Measurements from ENCODE around the gene RNFT1.
"Not testable (repeated sequence)": the region's sequence is repeated elsewhere in the genome, so short reads cannot be mapped to it uniquely, and the experiment has no call there.

The RNFT1 gene, protein sequence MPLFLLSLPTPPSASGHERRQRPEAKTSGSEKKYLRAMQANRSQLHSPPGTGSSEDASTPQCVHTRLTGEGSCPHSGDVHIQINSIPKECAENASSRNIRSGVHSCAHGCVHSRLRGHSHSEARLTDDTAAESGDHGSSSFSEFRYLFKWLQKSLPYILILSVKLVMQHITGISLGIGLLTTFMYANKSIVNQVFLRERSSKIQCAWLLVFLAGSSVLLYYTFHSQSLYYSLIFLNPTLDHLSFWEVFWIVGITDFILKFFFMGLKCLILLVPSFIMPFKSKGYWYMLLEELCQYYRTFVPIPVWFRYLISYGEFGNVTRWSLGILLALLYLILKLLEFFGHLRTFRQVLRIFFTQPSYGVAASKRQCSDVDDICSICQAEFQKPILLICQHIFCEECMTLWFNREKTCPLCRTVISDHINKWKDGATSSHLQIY

DNA sequence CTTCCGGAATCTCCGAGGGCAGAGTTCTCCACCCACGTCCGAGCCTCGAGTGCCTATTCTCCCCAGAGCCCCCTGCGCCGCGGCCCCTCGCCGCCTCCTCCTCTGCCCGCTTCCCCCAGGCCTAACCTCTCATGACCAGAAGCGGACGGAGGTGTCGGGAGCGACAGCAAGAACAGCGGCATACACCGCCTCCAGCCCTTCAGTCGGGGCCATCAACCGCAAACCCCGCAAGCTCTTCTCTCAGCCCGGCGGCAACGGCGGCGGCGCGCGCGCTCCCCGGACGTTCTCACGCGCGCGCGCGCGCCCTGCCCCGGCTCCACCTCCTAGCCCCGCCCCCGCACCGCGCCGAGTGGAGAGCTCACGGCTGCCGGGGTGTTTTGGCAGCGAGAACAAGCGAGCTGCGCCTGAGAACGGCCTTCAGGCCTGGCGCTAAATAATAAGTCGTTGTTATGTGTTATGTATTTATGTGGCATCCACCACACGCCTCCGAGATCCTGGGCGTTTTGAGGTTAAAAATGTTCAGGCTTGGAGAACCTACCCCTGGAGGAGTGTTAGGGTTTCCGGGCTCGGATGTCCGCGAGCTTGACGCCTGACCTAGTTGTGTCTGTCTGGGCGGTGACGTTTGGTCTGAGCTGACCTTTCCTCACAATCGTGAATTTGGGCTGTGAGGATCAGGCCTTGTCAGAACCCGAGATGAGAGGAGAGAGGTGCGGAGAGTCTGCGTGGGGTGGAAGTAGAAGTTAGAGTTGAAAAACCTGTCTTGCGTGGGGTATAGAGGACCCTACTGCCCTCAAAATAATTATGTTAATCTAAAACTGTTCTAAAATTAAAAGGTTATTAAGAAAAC, at the start of gene RNFT1:
TSS of gene RNFT1 (minus strand) at position 259 of the 847 bp plus-strand sequence. CDS start at position 182, 77 bp downstream.
- DNase-seq (ENCODE audit: low spot score) = peak; percentile 84

DNA sequence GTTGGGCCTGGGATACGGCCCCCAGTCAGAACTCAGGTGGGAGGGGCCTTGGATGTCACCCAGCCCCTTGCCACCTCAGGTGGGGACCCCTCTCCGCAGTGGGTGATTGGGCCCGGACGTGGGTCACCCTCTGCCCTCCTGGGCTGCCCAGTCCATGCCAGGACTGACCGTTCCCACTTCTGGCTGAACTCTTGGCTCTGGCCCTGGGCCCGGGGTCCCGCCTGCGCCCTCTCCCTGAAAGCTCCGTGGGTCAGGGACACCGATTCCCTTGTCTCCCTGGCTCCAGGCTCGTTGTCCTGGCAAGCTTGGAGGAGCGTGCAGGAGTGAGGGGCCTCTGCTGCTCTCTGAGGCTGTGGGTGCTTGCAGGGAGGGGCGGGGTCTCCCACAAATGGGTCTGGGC, 44.8 kb upstream of the RNFT1 start:
- not testable (repeated sequence) for DNase-seq (ENCODE audit: low spot score)

DNA sequence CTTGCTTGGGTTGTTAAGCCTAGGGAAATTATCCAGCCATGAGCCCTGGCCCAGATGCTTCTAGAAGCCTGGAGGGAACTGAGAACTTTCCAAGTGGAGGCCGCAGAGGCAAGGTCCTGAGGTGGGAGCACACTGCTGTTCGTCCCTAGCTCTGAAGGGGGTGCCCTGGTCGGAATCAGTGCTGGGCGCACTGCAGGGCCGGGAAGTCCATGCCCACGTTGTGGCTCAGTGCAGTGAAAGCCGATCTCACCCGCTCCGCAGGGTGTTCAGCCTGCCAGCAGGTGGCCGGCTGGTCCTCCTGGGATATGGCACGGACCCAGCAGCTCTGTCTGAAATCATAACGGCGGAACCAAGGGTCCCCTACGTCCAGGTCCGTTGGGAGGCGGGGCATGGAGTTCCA, 43.8 kb upstream of the RNFT1 start:
- not testable (repeated sequence) for DNase-seq (ENCODE audit: low spot score)

DNA sequence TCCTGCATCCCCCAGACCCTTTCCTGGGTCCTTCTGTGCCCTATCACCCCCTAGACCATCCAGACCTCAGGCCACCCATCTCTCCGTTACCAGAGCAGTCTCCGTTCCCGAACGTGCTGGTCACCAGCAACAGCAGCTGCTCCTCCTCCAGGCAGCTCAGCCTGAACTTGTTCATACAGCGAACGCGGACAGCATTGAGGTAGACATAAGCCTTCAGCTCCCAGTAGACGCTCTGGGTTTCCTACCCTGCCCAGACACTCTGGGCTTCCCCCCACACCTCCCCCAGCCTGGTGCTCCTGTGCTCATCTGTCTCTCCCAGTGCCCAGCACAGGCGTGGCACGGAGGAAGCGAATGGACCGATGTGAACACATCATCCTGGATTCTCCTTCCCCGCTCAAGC, 41.6 kb upstream of the RNFT1 start:
- no peak for DNase-seq (ENCODE audit: low spot score)

DNA sequence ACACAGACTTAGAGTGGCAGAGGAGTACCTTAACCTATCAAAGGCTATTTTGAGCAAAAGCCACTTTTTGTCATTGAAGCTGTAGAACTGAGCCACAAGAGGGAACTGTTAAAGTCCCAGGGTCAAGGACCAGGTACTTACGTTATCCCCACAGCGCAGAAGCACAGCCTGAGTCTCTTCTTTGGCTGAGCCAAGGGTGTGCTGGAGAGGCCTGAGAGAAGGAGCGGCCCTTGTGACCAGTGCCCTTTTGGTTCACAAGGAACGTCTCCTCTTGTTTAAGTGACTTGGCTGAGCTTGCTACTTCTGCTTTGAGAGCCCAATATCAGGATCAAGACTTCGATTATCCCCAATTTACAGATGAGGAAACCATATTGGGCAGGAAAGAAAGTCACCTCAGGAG, 40.0 kb upstream of the RNFT1 start:
- not testable (repeated sequence) for DNase-seq (ENCODE audit: low spot score)

DNA sequence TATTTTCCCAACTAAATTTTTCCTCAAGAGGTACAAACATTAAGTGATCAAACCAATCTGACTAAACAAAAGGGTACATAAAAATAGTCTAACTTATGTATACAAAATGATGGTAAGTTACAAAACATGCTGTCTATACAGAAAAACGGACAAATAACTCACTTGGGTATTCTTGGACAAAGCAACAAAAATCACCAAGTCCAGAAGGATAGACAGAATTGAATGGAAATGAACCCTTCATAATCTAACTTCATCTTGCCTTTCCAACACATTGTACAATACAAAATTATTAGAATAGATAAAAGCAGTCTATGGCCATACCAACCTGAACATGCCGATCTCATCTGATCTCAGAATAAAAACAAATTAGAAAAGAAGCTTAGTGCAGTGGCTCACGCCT, 37.9 kb upstream of the RNFT1 start:
- DNase-seq (ENCODE audit: low spot score) = not testable (repeated sequence)

DNA sequence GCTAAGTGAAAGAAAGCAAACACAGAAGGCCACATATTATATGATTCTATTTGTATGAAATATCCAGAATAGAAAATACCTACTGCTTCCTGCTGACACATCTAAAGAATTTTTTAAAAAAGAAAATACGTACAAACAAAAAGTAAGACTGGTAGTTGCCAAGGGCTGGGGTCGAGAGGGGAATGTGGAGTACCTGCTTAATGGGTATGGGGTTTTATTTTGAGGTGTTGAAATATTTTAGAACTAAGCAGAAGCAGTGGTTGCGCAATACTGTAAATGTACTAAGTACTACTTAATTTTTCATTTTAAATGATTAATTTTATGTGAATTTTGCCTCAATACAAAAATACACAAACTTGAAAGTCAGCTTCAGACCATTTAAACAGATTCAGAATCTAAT, 32.1 kb upstream of the RNFT1 start:
- not testable (repeated sequence) for DNase-seq (ENCODE audit: low spot score)

DNA sequence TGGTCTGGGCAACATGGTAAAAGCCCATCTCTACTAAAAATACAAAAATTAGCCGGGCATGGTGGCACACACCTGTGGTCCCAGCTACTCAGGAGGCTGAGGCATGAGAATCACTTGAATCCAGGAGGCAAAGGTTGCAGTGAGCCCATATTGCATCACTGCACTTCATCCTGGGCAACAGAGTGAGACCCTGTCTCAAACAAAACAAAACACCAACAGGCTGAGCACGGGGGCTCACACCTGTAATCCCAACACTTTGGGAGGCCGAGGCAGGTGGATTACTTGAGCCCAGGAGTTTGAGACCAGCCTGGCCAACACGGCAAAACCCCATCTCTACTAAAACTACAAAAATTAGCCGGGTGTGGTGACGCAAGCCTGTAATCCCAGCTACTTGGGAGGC, 10.6 kb upstream of the RNFT1 start:
- not testable (repeated sequence) for DNase-seq (ENCODE audit: low spot score)

DNA sequence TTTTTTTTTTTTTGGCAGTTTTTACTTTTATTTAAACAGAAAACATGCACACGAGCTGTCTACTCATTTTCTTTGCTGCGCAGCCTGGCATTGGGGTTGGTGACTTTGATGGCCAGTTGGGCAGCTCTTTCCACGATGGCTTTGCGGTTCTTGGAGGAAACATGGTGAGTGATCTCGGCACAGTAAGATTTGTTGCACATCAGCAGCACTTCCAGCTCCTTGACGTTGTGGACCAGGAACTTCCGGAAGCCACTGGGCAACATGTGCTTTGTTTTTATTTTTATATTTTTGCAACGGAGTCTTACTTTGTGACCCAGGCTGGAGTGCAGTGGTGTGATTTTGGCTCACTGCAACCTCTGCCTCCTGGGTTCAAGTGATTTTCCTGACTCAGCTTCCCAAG, 8.9 kb upstream of the RNFT1 start:
- DNase-seq (ENCODE audit: low spot score) = not testable (repeated sequence)

DNA sequence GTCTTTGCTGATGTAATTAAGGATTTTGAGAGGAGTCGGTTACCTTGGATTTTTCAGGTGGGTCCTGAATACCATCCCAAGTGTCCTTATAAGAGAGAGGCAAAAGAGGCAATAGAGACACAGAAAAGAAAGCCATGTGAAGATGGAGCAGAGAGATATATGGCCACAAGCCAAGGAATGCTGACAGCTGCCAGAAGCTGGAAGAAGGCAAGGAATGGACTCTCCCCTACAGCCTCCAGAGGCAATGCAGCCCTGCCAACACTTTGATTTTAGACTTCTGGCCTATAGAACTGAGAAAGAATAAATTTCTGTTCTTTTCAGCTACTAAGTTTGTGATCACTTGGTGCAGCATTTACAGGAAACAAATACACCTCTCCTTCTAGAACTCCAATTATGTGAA, 8.2 kb upstream of the RNFT1 start:
- no peak for DNase-seq (ENCODE audit: low spot score)

DNA sequence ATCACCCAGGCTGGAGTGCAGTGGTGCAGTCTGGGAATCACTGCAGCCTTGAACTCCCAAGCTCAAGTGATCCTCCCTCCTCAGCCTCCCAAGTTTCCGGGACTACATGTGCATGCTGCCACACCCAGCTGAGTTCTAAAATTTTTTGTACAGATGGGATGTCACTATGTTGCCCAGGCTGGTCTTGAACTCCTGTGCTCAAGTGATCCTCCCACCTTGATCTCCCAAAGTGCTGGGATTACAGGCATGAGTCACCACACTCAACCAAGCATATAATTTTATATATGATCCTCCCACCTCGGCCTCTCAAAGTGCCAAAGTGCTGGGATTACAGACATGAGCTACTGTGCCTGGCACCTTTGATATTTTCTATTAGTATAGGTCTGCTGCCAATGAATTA, 7.2 kb upstream of the RNFT1 start:
- not testable (repeated sequence) for DNase-seq (ENCODE audit: low spot score)

DNA sequence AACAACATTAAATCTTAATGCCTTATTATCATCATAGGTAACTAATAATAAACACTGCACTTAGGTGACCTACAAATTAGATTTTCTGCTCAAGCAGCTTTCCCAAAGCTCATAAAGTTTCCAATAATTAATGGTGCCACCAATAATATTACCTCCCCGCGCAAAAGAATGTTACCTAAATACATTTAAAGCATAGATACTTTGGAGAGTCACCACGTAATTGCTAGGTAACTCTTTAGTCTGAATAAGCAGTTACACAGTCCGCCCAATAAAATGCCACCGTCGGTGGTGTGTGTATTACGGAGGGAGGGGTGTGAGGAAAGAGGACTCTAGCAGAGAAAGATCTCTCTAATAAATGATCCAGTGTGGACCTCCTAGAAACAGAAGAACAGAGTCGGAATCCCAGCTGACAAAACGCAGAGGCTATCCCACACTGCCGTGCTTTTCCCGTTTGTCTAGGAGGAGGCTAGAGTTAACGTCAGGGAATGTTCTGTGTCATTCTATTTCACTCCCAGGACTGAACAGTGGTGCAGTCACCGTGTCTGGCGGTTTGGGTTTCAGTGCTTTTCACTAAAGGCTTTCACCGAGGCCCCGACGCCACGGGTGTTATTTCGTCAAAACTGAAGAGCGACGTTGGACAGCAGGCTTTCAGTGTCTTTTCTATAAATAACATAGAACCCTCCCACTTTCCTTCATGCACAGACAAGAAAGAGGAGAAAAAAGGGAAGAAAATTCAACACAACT, 630 bp downstream of the RNFT1 start:
- peak; percentile 33 for DNase-seq (ENCODE audit: low spot score)

DNA sequence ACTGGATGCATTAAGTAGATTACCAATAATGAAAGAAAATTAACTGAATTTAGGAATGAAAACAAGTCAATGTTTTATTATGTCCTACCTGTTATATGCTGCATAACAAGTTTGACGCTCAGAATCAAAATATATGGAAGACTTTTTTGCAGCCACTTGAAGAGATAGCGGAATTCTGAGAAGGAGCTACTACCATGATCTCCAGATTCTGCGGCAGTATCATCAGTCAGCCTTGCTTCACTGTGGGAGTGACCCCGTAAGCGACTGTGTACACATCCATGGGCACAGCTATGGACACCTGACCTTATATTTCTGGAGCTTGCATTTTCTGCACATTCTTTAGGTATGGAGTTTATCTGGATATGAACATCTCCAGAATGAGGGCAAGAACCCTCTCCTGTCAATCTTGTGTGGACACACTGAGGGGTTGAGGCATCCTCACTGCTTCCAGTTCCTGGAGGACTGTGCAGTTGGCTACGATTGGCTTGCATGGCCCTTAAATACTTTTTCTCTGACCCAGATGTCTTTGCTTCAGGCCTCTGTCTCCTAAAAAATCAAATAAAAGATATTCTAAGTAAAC, 1.7 kb downstream of the RNFT1 start:
- no peak for DNase-seq (ENCODE audit: low spot score)

DNA sequence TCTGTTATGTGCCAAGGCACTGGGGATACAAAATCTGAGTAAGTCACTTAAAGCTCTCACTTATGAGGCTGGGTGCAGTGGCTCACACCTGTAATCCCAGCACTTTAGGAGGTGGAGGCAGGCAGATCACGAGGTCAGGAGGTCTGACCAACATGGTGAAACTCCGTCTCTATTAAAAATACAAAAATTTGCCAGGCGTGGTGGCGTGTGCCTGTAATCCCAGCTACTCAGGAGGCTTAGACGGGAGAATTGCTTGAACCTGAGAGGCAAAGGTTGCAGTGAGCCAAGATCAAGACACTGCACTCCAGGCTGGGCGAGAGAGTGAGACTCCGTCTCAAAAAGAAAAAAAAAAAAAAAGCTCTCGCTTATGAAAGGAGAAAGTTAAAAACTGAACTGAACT, 5.0 kb downstream of the RNFT1 start:
- DNase-seq (ENCODE audit: low spot score) = not testable (repeated sequence)

DNA sequence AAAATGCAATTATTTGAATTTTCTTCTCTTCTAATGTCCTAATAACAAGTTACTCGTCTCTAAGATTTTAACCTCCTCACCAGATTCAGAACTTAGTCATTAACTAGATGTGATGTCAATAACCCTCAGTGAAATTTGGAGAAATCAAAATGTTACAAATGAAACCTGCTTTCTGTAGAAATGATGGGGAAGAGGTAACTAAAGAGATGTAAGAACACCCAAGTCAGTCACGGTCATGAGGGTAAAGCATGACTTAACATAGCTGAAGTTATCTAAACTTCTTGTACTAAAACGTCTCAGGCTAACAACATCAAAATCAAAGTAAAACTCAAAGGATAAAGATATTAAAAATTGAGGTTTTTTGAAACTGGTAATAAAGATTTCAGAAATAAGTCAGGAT, 9.7 kb downstream of the RNFT1 start:
- no peak for DNase-seq (ENCODE audit: low spot score)

DNA sequence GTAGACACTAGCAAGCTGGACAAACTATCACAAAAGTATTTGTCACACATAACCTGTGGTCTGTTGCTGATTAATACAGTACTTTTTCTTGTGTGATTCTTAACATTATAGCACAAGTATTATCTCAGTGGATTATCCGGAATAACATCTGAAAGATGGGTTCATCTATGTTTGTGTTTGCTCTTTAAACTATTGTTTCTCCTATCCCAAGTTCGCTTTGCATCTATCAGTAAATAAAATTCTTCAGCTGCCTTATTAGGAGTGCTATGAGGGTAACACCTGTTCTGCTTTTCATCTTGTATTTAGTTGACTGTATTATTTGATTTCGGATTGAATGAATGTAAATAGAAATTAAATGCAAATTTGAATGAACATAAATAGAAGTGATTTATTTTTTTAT, 14.5 kb downstream of the RNFT1 start:
- no peak for DNase-seq (ENCODE audit: low spot score)

DNA sequence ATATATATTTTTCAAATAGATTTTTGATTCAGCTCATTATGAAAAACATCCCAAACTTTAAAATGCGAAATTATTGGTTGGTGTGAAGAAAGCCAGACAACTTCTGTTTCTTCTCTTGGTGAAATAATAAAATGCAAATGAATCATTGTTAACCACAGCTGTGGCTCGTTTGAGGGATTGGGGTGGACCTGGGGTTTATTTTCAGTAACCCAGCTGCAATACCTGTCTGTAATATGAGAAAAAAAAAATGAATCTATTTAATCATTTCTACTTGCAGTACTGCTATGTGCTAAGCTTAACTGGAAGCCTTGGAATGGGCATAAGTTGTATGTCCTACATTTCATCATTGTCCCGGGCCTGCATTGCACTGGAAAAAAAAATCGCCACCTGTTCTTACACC, 17.2 kb downstream of the RNFT1 start:
- DNase-seq (ENCODE audit: low spot score) = not testable (repeated sequence)

DNA sequence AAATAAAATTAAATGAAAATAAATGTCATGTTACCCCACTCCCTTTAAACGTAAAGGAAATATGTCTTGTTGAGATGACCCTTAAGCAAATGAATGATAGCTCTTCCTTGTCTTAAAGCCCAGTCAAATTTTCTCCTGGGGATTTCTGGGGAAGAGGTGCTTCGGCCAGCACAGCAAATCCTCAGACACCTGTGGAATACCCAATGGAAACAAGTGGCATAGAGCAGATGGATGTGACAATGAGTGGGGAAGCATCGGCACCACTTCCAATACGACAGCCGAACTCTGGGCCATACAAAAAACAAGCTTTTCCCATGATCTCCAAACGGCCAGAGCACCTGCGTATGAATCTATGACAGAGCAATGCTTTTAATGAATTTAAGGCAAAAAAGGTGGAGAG, 18.1 kb downstream of the RNFT1 start:
- not testable (repeated sequence) for DNase-seq (ENCODE audit: low spot score)

DNA sequence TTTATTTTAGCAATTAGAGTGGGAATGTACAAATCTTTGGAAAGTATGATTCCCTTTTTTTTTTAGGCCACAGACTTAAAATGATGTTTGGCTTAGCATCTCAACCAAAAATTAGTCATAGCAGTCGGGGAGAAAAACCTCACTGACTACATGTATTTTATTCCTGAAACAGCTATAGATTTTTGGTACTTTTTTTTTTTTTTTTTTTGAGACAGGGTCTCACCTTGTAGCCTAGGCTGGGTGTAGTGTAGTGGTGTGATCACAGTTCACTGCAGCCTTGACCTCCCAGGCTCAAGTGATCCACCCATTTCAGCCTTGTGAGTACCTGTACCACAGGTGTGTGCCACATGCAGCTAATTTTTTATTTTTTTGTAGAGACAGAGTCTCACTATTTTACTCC, 23.4 kb downstream of the RNFT1 start:
- DNase-seq (ENCODE audit: low spot score) = no peak

DNA sequence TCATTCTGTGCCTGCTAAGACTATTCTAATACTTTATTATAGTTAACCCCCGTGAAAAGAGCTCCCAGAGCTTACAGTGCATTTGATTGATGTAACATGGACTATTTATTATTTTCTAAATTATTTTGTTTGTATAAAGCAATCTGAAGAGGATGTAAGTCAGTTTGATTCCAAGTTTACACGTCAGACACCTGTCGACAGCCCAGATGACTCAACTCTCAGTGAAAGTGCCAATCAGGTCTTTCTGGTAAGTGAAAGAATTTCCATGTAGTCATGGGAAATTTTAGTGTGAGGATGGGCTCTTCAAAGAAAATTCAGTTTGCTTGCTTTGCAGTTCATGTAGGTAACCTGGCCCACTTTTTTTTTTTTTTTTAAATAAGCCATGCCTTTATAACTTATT, 23.8 kb downstream of the RNFT1 start:
- DNase-seq (ENCODE audit: low spot score) = not testable (repeated sequence)

DNA sequence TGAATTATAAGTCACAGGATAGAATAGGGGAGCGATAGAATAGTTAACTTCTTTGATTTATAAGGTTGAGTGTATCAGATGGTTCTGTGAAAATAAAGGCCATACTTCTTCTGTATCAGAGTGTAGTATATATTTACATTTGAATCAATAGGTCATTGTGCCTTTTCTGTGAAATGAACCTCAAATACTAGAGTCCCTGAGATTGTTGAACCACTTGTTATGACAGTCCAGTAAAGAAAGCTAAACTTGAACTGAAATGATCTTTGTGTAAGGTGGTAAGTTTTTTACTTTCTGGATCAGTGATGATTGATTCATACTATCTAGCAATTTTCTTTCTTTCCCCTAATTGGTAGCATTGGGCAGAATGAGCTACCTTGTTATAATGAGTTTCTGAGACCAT, 31.2 kb downstream of the RNFT1 start:
- DNase-seq (ENCODE audit: low spot score) = not testable (repeated sequence)

DNA sequence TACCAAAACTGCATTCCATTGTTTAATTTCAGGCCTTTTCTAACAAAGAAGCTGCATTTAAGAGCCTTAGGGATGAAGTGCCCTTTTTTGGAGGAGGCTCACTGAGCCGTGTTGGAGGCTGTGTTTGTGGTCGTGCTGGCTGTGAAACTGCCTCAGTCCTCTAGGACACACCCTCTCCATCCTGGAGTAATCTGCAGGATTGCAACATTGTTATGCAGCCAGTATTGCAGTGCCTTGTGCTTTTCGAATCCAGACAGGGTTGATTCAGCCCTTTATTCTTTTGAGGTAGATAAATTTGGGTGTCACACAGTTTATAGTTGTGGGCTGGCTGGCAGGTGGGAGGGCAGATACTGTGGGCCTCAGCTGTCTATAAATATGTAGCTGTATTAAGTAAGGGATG, 33.8 kb downstream of the RNFT1 start:
- not testable (repeated sequence) for DNase-seq (ENCODE audit: low spot score)

Measured in HuH-7 (cell line).